CD14-positive monocyte (primary cell): ENCODE results near the gene CLDN19. TPM values are rescaled to one million over a fixed set of nuclear protein-coding genes. Genes with fewer than 3 reads are reported as not detected.

ENCODE experiments used
- DNase-seq, 3 donors: peaks; one replicate each; pipeline ENCODE4 v3.0.0-alpha.2; 2011 to 2022
- H2AFZ ChIP-seq: 2 replicates; pipeline ENCODE4 v1.6.0; 2012; ENCODE audit warnings: mild to moderate bottlenecking, low read depth, low read length, inconsistent platforms; ENCODE audit not compliant: insufficient read depth, poor library complexity, severe bottlenecking
- H3K27ac ChIP-seq, 2 donors: 1 replicate in 1 of 2; 2 replicates in 1 of 2; pipeline ENCODE4 v1.5.1; 2012 to 2013; ENCODE audit warnings: low read length in 2 of 2, control low read depth in 1 of 2, inconsistent platforms in 1 of 2, low read depth in 1 of 2, mild to moderate bottlenecking in 1 of 2
- H3K27me3 ChIP-seq, 2 donors: one replicate each; pipeline versions ENCODE4 v1.6.0 to v1.6.1; 2011 to 2013; ENCODE audit warnings: low read length in 2 of 2; ENCODE audit not compliant: control insufficient read depth in 2 of 2, insufficient read depth in 2 of 2
- H3K36me3 ChIP-seq, 2 donors: replicated peaks in 1 of 2; 1 replicate in 1 of 2; 2 replicates in 1 of 2; pipeline versions ENCODE4 v1.5.1 to v1.6.1; 2012 to 2013; ENCODE audit warnings: low read length in 2 of 2, control low read depth in 1 of 2, inconsistent platforms in 1 of 2, mild to moderate bottlenecking in 1 of 2; ENCODE audit not compliant: insufficient read depth in 2 of 2, control insufficient read depth in 1 of 2
- H3K4me1 ChIP-seq, 2 donors: 1 replicate in 1 of 2; 2 replicates in 1 of 2; pipeline versions ENCODE4 v1.5.1 to v1.6.1; 2012 to 2013; ENCODE audit warnings: low read length in 2 of 2, control low read depth in 1 of 2, inconsistent platforms in 1 of 2, mild to moderate bottlenecking in 1 of 2, moderate library complexity in 1 of 2; ENCODE audit not compliant: insufficient read depth in 2 of 2, control insufficient read depth in 1 of 2
- H3K4me2 ChIP-seq: replicated peaks from 2 replicates; pipeline ENCODE3; 2012; ENCODE audit warnings: low read length, moderate library complexity, mild to moderate bottlenecking; ENCODE audit not compliant: poor library complexity, severe bottlenecking; ENCODE audit errors: extremely low read depth
- H3K4me3 ChIP-seq, 3 experiments: fragments of 200-600 bp in 1 of 3; sonication (generic) in 1 of 3; replicated peaks in 1 of 3; 1 replicate in 2 of 3; 2 replicates in 1 of 3; pipeline ENCODE4 v1.5.1; 2011 to 2013; ENCODE audit warnings: low read length in 3 of 3, mild to moderate bottlenecking in 3 of 3, control low read depth in 2 of 3, low read depth in 2 of 3, inconsistent platforms in 1 of 3, moderate library complexity in 1 of 3
- H3K79me2 ChIP-seq: 2 replicates; pipeline ENCODE4 v1.6.0; 2012; ENCODE audit warnings: mild to moderate bottlenecking, control low read depth, inconsistent platforms, low read length, moderate library complexity; ENCODE audit not compliant: insufficient read depth
- H3K9ac ChIP-seq: 2 replicates; pipeline ENCODE4 v1.6.0; 2017; ENCODE audit warnings: low read length, mild to moderate bottlenecking; ENCODE audit not compliant: insufficient read depth, poor library complexity, severe bottlenecking
- H3K9me3 ChIP-seq, 2 donors: replicated peaks in 1 of 2; 1 replicate in 1 of 2; 2 replicates in 1 of 2; pipeline versions ENCODE4 v1.5.1 to v1.6.1; 2012 to 2013; ENCODE audit warnings: low read length in 2 of 2, control low read depth in 1 of 2; ENCODE audit not compliant: control insufficient read depth in 1 of 2, insufficient read depth in 1 of 2
- H4K20me1 ChIP-seq: 2 replicates; pipeline ENCODE4 v1.6.0; 2012; ENCODE audit warnings: mild to moderate bottlenecking, low read length, control low read depth, moderate library complexity; ENCODE audit not compliant: insufficient read depth
- H3K27ac Mint-ChIP-seq, 7 donors: one replicate each; pipeline ENCODE4 v1.8.0; 2020; ENCODE audit warnings: mild to moderate bottlenecking in 7 of 7, mixed read lengths in 7 of 7, moderate library complexity in 6 of 7, inconsistent platforms in 2 of 7
- H3K27me3 Mint-ChIP-seq, 3 donors: one replicate each; pipeline ENCODE4 v1.8.0; 2021 to 2022; ENCODE audit warnings: low read depth in 3 of 3, mild to moderate bottlenecking in 3 of 3, mixed read lengths in 3 of 3, moderate library complexity in 3 of 3, inconsistent platforms in 1 of 3
- H3K36me3 Mint-ChIP-seq, 2 donors: one replicate each; pipeline ENCODE4 v1.8.0; 2020; ENCODE audit warnings: mixed read lengths in 2 of 2, inconsistent platforms in 1 of 2, mild to moderate bottlenecking in 1 of 2
- H3K4me1 Mint-ChIP-seq: one replicate; pipeline ENCODE4 v1.8.0; 2020; ENCODE audit warnings: mild to moderate bottlenecking, mixed read lengths
- H3K4me3 Mint-ChIP-seq, 2 donors: one replicate each; pipeline ENCODE4 v1.8.0; 2020; ENCODE audit warnings: mild to moderate bottlenecking in 2 of 2, mixed read lengths in 2 of 2, moderate library complexity in 1 of 2
- H3K9me3 Mint-ChIP-seq, 7 donors: one replicate each; pipeline ENCODE4 v1.8.0; 2020 to 2022; ENCODE audit warnings: mixed read lengths in 7 of 7, mild to moderate bottlenecking in 6 of 7, moderate library complexity in 6 of 7, inconsistent platforms in 2 of 7
- CTCF ChIP-seq: fragments of 200-600 bp; IDR thresholded peaks from one replicate; pipeline ENCODE4 v1.8.0; 2022; ENCODE audit warnings: antibody characterized with exemption, mild to moderate bottlenecking
- WGBS: methylation state at CpG from one replicate; pipeline ENCODE4 v1.1.5; 2013; ENCODE audit warnings: missing lambda C conversion rate; ENCODE audit not compliant: insufficient coverage; 5-methylcytosine and 5-hydroxymethylcytosine counted together
- intact Hi-C, 2 donors: fragments of 100-400 bp; cut with micrococcal nuclease; formaldehyde crosslinking; loops; one replicate each; pipeline versions ENCODE4 v1.15.0 to v1.15.1; 2023
- polyA plus RNA-seq, 3 donors: library from polyadenylated mRNA; depleted of rRNA in 1 of 3; unstranded in 2 of 3; stranded (reverse) in 1 of 3; fragments of 300-500 nt in 2 of 3; fragments of >200 nt in 1 of 3; fragmentation: Illumina TruSeq in 2 of 3; gene quantifications; 1 replicate in 2 of 3; 2 replicates in 1 of 3; pipeline ENCODE4 v1.2.3, GENCODE V29; 2012 to 2021

CLDN19 gene
- polyA plus RNA-seq, 3 donors = not detected

- H3K27ac Mint-ChIP-seq = peak overlapping the region in 1 of 7 donors; percentile 74
- WGBS = no CpG with 5 or more reads among the region's 4 CpGs
- DNase-seq = no peak
Observed at GRCh38 chr1:42686418-42686817, 53.6 kb downstream of the CLDN19 start.

GRCh38 chr1:42684139-42684538 is 55.9 kb downstream of the CLDN19 start:
- DNase-seq = no peak
- H3K27ac Mint-ChIP-seq = peak overlapping the region; percentile 32 to 93 (median 42)
- 59% methylated on average over 5 of the region's 5 CpGs for WGBS

More at GRCh38 chr1:42686418-42686817, 53.6 kb downstream of the CLDN19 start:
- Histone ChIP-seq H4K20me1 (peaks cover 85% of the 10 kb centered on the region), H3K9ac (no peak overlapping the region), H3K27me3 (no peaks in the 10 kb centered on the region), H3K4me2 (no peak overlapping the region), H3K36me3 (peaks cover 19 to 51% of the 10 kb centered on the region in 2 donors), H3K27ac (peak overlapping the region in 1 of 2 donors; percentile 50), H3K79me2 (peaks cover 90% of the 10 kb centered on the region), H3K9me3 (no peaks in the 10 kb centered on the region), H3K4me1 (peaks cover 24 to 40% of the 10 kb centered on the region in 2 donors), H3K4me3 (no peak overlapping the region), H2AFZ (no peak overlapping the region)
- no peaks in the 10 kb centered on the region for H3K27me3 Mint-ChIP-seq
- intact Hi-C loops = loop anchor here (5.0 to 10.0 kb wide), 3 partner anchors 81 to 352 kb away; partner anchors contain the start of genes C1orf50 (in 1 of the 2), FOXJ3 (in 1 of the 2), P3H1 (in 1 of the 2) and ZNF691 (in 1 of the 2)
- H3K36me3 Mint-ChIP-seq = peaks cover 41 to 52% of the 10 kb centered on the region in 2 donors
- TF ChIP-seq CTCF = no peak
- H3K4me3 Mint-ChIP-seq = no peak overlapping the region
- H3K9me3 Mint-ChIP-seq = no peaks in the 10 kb centered on the region
- peaks cover 57% of the 10 kb centered on the region for H3K4me1 Mint-ChIP-seq

More at GRCh38 chr1:42684139-42684538, 55.9 kb downstream of the CLDN19 start:
- Histone ChIP-seq H4K20me1 (peaks cover 62% of the 10 kb centered on the region), H3K4me2 (peak overlapping the region; percentile 96), H3K9ac (no peak overlapping the region), H3K79me2 (peaks cover 73% of the 10 kb centered on the region), H3K27ac (peak overlapping the region in 1 of 2 donors; percentile 83), H2AFZ (no peak overlapping the region), H3K36me3 (peaks cover 14 to 46% of the 10 kb centered on the region in 2 donors), H3K27me3 (no peaks in the 10 kb centered on the region), H3K4me1 (peaks cover 36 to 50% of the 10 kb centered on the region in 2 donors), H3K4me3 (peak overlapping the region in 2 of 3 experiments; percentile 82 to 95), H3K9me3 (no peaks in the 10 kb centered on the region)
- intact Hi-C loops = loop anchor here (2.0 to 10.0 kb wide), 4 partner anchors 25 to 349 kb away; partner anchors contain the start of genes FOXJ3 (in 1 of the 2), PPCS (in 1 of the 2), PPIH (in 1 of the 2) and ZMYND12 (in 1 of the 2)
- Mint-ChIP-seq H3K36me3 (peaks cover 36 to 39% of the 10 kb centered on the region in 2 donors), H3K27me3 (no peaks in the 10 kb centered on the region), H3K4me3 (peak overlapping the region; percentile 60 to 90), H3K9me3 (no peaks in the 10 kb centered on the region), H3K4me1 (peaks cover 61% of the 10 kb centered on the region)
- TF ChIP-seq CTCF = no peak

Other genes with a start within 250 kb of the CLDN19 start
- 10 to 100 TPM; 28.1 to 31.0 (median 28.8) TPM for gene PPIH, start 81.8 kb downstream of the CLDN19 start, polyA plus RNA-seq
- 100 to 1,000 TPM in 1 of 3 donors, 10 to 100 TPM in 2; 65.7 to 301 (median 70.2) TPM for gene YBX1, start 57.8 kb downstream of the CLDN19 start, polyA plus RNA-seq
- gene P3H1, start 26.8 kb upstream of the CLDN19 start, polyA plus RNA-seq = 10 to 100 TPM; 16.8 to 56.9 (median 16.9) TPM
- 1 to 10 TPM; 3.7 to 9.2 (median 4.3) TPM for gene C1orf50, start 27.0 kb upstream of the CLDN19 start, polyA plus RNA-seq
- under 1 TPM in 1 of 3 donors, not detected in 2; 0.07 TPM for gene TMEM269, start 44.8 kb upstream of the CLDN19 start, polyA plus RNA-seq
- 10 to 100 TPM in 1 of 3 donors, 1 to 10 TPM in 2; 6.0 to 22.7 (median 8.4) TPM for gene ERMAP, start 76.9 kb upstream of the CLDN19 start, polyA plus RNA-seq
- gene SVBP, start 77.2 kb upstream of the CLDN19 start, polyA plus RNA-seq = 10 to 100 TPM; 19.5 to 56.1 (median 54.3) TPM
- gene ZNF691, start 106.4 kb upstream of the CLDN19 start, polyA plus RNA-seq = 1 to 10 TPM; 1.3 to 6.7 (median 1.8) TPM
- gene SLC2A1, start 218.6 kb upstream of the CLDN19 start, polyA plus RNA-seq = 1 to 10 TPM in 1 of 3 donors, under 1 TPM in 2; 0.56 to 5.0 (median 0.71) TPM